ENCODE results near the gene NKD1.

Gene NKD1

GRCh38 chr16:50583211-50583610 is 35.0 kb downstream of the NKD1 start:
- no peak for DNase-seq

DNA sequence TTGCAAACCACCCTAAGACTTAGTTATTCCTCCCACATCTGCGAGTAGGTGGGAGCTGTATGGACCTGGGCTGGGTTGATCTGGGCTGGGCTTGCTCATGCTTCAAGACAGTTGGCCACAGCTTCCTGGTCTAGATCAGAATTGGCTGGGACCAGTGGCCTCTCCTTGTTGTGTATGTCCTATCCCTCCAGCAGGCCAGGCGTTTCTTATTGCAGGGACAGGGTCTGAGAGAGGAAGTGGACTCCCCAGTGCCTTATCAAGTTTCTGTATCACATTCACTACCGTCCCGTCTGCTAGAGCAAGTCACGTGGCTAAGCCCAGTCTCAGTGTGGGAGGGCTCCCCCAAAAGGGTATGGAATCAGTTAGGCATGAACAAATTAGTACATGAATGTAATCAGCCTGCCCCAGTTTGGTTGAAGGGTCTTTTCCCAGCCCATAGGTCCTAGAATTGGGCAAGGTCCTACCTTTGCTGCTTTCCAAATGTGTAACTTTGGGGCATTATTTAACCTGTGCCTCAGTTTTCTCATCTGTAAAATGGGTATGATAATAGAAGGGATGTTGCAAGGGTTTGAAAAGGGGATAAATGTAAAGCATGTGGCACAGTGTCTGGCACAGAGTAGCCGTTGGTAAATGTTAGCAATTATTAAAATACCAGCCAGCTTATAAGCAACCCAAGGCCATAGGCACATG is 36.0 kb downstream of the NKD1 start:
- DNase-seq = no peak

GRCh38 chr16:50585331-50585776 is 37.2 kb downstream of the NKD1 start:
- no peak for DNase-seq

- no peak for DNase-seq
These were observed 39.3 kb downstream of the NKD1 start for GRCh38 chr16:50587543-50587942.

GRCh38 chr16:50588276-50588675 is 40.1 kb downstream of the NKD1 start:
- no peak for DNase-seq

DNA sequence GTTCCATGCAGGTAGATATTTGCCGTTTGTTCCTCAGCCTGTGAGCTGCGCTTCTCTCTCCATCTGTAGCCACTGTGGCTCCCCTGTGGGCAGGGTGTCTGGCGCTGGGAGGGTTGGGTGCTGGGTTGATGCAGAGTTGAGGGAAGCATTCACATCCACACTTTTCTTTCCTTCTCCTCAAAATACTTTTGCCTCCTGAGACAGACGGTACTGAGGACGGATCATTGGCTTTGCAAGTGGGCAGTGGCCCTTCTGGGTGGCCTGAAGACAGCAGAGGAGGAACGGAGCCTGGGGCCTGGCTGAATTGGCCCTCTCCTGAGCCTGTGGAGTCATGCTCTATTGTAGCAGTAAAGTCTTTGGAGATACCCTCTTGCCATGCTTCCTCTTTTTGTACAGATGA is 43.0 kb downstream of the NKD1 start:
- DNase-seq = no peak

- peak; percentile 74 to 88 for DNase-seq
These were observed 43.9 kb downstream of the NKD1 start for GRCh38 chr16:50591800-50592771.

DNA sequence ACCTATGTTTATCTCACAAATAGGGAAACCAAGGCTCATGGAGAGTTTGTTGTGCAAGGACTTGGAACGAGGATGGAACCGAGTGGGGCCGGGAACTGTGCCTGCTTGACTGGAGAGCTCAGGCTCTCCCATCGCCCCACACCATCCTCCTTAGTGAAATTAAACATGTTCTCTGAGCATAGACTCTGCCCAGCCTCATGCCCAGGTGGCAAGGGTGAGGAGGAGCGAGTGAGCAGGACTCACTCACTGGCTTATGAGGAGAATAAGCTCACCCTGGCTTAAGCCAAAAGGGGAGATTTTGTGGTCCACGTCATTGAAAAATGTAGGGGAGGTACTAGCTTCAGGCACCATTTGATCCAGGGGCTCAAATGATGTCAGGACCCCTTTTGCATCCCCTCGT is 44.8 kb downstream of the NKD1 start:
- no peak for DNase-seq

DNA sequence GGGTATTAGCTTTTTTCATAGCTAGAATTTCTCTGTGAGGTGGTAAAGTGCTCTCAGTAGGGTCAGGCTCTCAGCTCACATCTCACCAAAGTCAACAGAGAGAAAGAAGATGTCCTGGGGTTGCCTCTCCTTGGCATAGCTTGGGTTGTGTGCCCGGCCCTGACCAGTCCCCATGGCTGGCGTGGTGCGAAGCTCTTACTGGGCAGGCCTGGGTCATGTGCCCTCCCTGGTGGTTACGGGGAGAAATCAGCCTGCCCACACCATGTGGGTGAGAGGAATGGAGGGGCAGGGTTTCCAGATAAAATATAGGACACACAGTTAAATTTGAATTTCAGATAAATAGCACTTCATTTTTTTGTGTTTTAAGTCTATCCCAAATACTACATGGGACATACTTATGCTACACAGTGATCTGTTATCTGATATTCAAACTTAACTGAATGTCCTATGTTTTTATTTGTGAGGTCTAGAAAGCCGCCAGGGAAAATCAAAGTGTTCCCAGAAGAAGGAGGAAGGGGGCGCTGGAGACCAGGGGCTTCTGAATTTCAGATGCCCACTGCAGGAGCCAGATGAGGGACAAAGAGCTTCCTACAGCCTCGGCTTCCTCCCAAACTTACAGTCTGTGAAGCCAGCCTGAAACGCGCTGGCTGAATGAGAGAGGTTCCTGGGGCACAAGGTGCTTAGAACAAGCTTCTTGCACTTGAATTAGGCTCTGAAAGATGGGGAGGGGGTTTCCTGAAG is 45.4 kb downstream of the NKD1 start:
- DNase-seq = no peak

DNA sequence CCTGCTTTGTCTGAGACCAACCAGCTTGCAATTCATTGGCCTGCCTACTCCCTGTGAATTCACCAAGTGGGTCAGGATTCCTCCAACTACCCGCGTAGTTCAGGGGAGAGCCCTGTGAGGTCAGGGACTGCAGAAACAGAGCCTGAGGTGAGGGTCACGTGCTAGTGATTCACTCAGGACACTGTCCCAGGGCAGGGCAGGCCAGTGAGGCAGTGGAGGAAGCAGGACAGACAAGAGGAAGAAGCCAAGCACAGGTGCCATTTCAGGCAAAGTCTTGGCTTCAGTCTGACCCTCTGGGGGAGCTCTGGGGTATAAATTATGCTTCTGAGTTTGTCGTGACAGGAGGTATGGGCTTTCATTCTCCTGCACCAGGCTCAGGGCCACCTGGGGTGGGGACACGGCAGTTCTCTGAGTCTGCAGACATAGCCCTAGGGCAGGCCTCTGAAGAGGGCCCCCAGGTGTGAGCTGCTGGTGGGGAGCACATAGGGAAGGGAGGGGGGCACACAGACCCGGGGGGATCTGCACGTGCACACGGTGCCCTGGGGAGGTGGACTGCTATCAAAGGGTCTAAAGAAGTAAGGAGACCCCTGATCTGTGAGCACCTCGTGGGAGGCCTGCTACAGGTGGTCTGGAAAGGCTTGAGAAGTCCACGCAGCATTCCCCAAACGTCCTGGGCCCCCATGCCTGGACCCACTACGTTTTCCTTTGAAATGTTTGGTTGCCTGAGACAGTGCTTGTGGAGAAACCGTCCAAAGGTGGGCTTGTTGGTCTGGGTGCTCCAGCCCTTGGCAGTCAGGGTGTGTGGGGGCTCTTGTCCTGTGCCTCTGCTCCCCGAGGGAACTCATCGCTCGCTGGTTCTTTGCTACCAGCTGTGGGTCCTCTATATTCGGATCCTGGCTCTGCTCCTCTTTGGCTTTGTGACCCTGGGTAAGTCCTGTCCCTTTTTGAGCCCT is 46.4 kb downstream of the NKD1 start:
- DNase-seq = no peak

GRCh38 chr16:50595859-50596258 is 47.7 kb downstream of the NKD1 start:
- DNase-seq = no peak

DNA sequence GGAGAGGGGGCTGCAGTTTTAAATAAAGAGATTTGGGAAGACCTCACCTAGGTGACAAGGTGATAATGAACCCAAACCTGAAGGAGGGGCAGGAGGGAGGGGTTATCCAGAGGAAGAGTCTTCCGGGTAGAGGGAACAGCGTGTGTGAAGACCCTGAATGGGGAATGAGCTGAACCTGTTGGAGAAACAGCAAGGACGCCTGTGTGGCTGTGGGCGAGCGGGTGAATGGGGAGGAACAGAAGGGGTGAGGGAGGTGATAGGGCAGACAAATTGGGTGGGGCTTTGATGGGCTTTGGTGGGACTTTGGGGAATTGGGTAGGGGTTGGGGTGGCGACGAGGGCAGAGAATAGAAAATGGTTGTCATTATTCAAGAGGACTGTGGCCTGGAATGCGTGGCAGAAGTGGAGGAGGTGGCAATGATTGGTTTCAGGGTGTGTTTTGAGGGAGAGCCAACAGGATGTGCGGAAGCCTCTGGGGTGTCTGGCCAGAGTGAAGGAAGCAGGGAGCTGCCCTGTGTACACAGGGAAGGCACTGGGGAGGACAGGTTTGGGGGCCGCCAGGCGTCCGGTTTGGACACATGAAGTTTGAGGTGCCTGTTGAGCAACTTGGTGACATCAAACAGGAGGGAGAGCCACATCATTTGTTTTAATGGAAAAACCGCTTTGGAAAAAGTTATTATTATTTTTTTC is 48.7 kb downstream of the NKD1 start:
- DNase-seq = no peak

DNA sequence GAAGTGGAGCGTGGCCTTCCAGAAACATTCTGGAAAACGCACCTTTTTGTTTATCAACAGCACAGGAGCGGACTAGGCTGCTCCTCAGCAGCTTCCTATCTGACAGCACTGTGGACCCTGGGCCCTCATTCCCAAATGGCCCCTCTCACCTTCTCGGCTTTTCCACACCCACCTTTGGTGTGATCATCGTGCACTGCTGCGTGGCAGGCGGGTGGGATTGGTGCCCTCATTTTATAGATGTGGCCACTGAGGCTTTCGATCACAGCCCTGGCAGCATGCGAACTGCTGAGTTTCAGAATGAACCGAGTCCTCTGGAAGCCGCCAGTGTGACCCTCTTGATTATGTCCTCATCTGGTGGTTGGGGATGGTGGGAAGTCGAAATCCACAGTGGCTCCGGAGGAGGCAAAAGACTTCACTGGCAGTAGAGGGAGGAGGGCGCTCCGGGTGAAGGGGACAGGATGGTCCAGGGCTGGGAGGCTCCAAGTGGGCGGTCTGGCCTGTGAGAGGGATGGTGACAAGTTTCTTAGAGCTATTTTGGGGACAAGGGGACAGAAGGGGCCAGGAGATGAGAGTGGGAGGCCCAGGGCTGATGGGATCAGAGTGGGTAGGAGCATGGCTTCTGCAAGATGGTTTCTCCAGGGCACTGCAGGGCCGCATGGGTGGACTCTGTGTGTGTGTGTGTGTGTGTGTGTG is 49.5 kb downstream of the NKD1 start:
- DNase-seq = no peak

DNA sequence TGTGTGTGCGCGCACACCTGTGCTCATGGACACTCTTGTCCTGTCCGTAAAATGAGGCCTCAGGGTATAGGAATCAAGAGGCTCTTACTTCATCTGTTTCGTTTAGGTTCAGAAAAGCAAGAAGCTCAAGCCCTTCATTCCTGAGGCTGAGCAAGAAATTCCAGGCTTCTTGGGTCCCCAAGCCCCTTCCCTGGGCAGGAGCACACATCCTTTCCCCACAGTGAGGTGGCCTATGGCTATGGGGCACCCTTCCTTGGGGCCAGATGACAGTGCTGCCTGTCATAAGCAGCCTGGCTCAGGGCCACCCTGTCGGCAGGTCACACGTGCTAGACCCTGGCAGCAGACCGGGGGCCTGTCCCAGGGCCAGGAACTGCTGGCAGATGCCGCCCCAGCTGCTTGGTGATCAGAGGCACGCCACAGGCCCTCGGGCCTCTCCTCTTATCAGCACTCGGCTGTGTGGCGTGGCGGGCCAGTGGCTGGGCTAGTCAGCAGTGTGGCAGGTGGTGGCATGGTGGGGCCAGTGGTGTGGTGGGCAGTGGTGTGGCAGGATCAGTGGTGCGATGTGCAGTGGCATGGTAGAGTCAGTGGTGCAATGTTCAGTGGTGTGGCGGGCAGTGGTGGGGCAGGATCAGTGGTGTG is 50.2 kb downstream of the NKD1 start:
- no peak for DNase-seq

- DNase-seq = no peak
These were observed 50.8 kb downstream of the NKD1 start for GRCh38 chr16:50598936-50599361.

- no peak for DNase-seq
These were observed 51.3 kb downstream of the NKD1 start for GRCh38 chr16:50599494-50599893.

DNA sequence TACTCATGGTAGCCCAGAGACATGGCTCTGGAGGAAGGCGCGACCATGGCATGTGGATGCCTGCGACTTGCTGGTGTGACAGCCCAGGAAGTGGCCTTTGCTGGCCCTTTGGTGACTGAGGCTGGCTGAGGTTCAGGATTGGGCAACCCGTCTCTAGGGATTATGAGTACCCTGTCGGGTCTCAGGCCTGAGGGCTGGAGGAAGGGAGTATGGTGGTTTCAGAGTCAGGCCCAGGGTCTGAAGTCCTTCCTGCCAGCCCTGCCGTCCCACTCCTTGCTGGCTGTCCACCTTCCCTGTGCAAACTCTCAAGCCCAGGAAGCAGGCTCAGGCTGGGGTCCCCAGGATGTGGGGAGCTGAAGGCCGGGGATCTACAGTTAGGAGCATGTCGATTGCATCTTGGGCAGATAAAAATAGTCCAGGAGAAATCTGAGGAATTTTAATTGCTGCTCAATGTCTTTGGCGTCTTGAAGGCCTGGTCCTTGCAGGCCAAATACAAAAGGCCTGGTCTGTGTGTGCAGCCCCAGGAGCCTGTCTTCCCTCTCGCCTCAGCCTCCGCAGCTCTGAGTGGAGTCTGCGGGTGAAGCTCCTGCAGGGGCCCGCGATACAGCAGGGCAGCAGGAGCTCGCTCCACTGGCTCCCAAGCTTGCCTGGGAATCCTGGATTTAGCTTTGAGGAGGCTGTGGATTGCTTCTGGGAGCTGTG is 52.5 kb downstream of the NKD1 start:
- DNase-seq = no peak

- no peak for DNase-seq
These were observed 53.1 kb downstream of the NKD1 start for GRCh38 chr16:50601341-50601740.

DNA sequence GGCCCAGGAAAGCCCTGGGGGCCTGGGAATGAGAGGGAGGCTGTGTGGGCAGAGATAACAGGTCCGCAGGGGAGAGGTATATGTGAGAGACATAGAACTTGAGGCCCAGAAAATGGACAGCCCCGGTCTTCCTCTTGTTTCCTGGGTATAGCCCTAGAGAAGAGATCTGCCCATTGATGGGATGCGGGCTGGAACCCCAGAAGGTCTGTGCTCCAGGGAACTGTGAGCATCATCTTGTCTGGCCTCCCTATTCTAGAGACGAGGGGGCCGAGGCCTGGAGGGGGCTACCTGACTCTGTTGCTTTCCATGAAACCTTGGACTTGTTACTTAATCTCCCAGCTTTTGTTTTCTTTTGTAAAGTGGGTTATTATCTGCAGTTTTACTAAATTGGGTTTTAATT is 53.9 kb downstream of the NKD1 start:
- no peak for DNase-seq
